Sigmoid colon (tissue), 4 donors: Measurements from ENCODE around the gene ZSCAN21.
A peak's percentile ranks its signal among the peaks of the same experiment; 100 is the strongest.

Experiments used
- CTCF ChIP-seq, 4 experiments: fragments of 450-650 bp in 3 of 4; fragments of 200-600 bp in 1 of 4; IDR thresholded peaks; one replicate each; pipeline ENCODE4 v1.5.1; 2016 to 2019; ENCODE audit warnings: antibody characterized with exemption in 4 of 4, mild to moderate bottlenecking in 3 of 4, moderate library complexity in 2 of 4
- EP300 ChIP-seq, 4 donors: sonication (generic); formaldehyde crosslinking; IDR thresholded peaks; one replicate each; pipeline ENCODE4 v1.6.1; 2017; ENCODE audit warnings: antibody characterized with exemption in 4 of 4
- POLR2A ChIP-seq, 2 donors: fragments of 450-650 bp; IDR thresholded peaks; one replicate each; pipeline ENCODE4 v1.6.1; 2016; ENCODE audit warnings: antibody characterized with exemption in 2 of 2, mild to moderate bottlenecking in 2 of 2, moderate library complexity in 2 of 2
- POLR2AphosphoS5 ChIP-seq, 4 donors: sonication (generic); formaldehyde crosslinking; IDR thresholded peaks; one replicate each; pipeline ENCODE4 v1.6.1; 2017; ENCODE audit warnings: antibody characterized with exemption in 4 of 4

- TF ChIP-seq CTCF (IDR thresholded peaks at IDR 0.05), result peak; percentile 80 to 93 (median 91)
- TF ChIP-seq POLR2AphosphoS5 (IDR thresholded peaks at IDR 0.05), result peak; percentile 66 to 95 (median 89)
- peak; percentile 57 to 70 for TF ChIP-seq POLR2A (IDR thresholded peaks at IDR 0.05)
- TF ChIP-seq EP300 (IDR thresholded peaks at IDR 0.05), result peak in 2 of 4 donors; percentile 46 to 62
These were observed 32.0 kb downstream of the ZSCAN21 start, which contains the start of gene ZNF3 for GRCh38 chr7:100081535-100082102.
